Brain pericyte (primary cell): ENCODE data around the gene NDUFA11.
"Not testable (repeated sequence)": the region's sequence is repeated elsewhere in the genome, so short reads cannot be mapped to it uniquely, and the experiment has no call there.

Experiments
- DNase-seq: peaks from one replicate; pipeline ENCODE4 v3.0.0-alpha.2; 2012; ENCODE audit warnings: low read depth, low spot score

NDUFA11 gene

DNA sequence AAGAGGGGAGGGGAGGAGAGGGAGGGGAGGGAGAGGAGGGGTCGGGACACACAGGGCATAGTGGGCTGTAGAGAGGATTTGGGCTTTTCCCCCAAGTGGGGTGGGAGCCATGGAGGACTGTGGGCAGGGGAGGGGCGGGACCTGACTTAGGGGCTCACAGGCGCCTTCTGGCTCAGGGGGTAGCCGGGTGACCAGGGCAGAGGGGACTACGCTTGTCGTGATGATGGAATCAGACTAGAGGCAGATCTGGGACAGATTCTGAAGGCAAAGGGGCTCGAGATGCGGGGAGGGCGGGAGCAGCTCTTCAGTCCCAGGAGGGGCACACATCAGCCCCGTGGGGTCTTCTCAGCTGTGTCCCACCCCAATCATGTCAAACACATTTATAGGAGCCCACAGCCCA is 13.5 kb downstream of the NDUFA11 start:
- DNase-seq = no peak

DNA sequence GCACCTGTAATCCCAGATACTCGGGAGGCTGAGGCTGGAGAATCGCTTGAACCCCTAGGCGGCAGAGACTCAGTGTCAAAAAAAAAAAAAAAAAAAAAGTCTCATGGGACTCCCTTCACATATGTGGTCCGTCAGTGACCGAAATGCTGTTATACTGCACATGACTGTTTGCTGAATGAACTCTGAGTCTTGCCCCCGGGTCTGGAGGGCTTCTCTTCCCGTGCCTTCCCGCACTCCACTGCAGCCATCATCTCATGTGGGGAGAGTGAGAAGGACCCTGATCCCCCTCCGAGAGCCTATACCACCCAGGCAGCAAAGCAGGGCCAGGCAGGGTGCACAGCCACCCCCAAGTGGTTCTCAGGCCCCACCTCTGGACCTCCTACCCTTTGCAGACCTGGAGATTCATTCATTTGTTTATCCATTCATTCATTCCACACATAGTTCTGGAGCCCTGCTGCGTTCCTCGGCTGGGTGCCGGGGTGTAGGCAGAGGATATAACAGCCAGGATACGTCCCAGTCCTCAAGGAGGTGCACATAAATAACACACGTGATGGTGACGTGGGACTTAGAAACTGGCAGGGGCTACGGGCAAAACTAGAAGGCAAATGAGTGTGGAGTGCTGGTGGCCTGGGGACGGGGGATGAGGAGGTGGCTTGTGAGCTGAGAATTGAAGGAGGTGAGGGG is 14.2 kb downstream of the NDUFA11 start:
- no peak for DNase-seq

DNA sequence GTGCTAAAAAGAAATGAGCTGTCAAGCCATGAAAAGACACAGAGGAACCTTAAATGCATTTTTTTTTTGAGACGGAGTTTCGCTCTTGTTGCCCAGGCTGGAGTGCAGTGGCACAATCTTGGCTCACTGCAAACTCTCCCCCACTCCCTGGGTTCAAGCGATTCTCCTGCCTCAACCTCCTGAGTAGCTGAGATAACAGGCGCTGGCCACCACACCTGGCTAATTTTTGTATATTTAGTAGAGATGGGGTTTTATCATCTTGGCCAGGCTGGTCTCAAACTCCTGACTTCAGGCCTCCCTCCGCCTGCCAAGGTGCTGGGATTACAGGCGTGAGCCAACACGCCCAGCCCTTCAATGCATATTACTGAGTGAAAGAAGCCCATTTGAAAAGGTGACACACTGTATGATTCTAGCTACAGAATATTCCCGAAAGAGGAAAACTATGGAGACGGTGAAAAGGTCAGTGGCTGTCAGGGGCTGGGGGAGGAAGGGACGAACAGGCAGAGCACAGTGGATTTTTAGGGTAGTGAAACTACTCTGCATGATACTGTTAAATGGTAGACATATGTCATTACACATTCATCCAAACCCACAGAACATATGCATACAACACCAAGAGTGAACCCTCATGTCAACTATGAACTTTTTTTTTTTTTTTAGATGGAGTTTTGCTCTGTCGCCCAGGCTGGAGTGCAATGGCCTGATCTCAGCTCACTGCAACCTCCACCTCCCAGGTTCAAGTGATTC is 19.4 kb downstream of the NDUFA11 start:
- not testable (repeated sequence) for DNase-seq

DNA sequence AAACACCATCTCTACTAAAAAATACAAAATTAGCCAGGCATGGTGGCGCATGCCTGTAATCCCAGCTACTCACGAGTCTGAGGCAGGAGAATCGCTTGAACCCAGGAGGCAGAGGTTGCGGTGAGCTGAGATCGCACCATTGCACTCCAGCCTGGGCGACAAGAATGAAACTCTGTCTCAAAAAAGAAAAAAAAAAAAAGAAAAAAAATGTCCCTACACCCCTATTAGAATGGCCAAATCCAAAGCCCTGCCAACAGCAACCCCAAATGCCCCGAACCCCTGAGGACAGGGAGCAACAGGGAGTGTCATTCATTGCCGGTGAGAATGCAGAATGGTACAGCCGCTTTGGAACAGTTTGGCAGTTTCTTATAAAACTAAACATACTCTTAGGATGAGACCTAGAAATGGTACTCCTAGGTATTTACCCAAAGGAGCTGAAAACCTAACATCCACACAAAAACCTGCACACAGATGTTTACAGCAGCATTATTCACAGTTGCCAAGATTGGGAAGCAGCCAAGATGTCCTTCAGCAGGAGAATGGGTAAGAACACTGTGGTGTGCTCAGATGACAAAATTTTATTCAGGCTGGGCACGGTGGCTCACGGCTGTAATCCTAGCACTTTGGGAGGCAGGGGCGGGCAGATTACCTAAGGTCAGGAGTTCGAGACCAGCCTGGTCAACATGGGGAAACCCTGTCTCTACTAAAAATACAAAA is 20.3 kb downstream of the NDUFA11 start:
- DNase-seq = not testable (repeated sequence)

DNA sequence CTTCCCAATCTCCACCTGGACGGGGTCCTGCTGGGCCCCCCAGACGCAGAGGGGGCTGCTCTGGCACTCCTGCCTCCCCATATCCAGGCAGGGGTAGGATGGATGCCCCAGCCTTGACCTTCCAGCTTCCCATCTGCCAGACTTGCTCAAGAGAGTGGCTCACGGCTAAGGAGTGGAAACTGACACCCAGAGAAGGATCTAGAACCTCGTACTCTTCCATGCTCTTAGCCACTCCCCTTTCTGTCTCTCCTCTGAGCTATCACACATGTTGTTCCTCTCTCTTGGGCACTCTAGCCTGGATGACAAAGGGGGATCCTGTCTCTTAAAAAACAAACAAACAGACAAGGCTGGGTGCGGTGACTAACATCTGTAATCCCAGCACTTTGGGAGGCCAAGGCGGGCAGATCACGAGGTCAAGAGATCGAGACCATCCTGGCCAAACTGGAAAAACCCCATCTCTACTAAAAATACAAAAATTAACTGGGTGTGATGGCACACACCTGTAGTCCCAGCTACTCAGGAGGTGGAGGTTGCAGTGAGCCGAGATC is 21.1 kb downstream of the NDUFA11 start:
- no peak for DNase-seq

GRCh38 chr19:5881543-5882299 is 21.9 kb downstream of the NDUFA11 start:
- DNase-seq = no peak

DNA sequence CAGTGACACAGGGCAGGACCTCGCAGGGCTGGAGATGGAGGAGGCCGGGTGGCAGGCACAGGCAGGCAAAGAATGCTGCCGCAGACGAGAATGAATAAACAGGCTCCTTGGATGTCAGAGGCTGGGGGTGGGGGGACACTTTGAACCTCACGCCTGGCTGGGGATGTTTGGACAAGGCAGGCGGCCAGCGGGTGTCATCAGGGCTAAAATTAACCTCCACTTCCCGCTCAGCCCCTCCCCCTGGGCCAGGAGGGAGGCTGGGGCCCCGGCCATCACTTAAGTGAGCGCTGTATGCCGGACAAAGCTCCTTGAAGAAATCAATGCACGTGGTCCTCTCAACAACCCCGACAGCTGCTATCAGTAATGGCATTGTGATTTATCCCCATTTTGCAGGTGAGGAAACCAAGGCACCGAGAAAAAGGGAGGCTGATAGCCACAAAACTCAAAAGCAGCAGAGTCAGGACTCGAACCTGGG is 22.9 kb downstream of the NDUFA11 start:
- peak; percentile 48 for DNase-seq

DNA sequence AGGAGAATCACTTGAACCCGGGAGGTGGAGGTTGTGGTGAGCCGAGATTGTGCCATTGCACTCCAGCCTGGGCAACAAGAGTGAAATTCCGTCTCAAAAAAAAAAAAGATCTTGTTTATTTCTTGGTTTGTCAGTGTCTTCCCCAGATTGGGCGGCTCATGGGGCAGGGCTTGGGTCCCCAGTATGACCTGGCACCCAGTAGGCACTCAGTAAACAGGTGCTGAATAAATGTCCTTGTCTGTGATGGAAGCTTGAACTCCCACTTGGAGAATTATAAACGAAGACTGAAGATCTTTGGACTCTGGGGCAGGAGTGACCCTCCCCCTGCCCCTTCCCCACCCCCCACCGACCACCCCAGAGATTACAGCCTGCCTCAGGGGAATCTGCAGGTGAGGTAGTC is 23.4 kb downstream of the NDUFA11 start:
- no peak for DNase-seq

DNA sequence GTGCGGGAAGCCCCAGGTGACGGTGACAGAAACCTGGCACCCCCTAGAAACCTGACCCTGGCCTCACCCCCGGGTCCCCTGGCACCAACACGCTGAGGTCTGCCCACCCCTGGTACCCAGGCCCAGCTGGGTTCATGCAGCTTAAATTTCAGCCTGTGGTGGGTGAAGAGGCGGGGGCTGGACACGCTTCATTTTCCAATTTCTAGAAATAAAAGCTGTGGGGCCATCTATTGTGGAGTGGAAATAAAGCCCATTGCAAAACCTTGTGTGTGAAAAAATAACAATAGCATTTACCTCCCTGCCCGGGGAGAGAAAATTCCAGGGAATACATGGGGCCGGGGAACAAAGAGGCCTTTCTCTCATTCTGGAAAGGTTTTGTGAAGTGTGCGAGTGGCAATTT is 25.7 kb downstream of the NDUFA11 start:
- DNase-seq = no peak

- no peak for DNase-seq
These were observed 26.2 kb downstream of the NDUFA11 start for GRCh38 chr19:5877427-5877826.

- DNase-seq = not testable (repeated sequence)
These were observed 29.1 kb downstream of the NDUFA11 start for GRCh38 chr19:5874496-5874895.

DNA sequence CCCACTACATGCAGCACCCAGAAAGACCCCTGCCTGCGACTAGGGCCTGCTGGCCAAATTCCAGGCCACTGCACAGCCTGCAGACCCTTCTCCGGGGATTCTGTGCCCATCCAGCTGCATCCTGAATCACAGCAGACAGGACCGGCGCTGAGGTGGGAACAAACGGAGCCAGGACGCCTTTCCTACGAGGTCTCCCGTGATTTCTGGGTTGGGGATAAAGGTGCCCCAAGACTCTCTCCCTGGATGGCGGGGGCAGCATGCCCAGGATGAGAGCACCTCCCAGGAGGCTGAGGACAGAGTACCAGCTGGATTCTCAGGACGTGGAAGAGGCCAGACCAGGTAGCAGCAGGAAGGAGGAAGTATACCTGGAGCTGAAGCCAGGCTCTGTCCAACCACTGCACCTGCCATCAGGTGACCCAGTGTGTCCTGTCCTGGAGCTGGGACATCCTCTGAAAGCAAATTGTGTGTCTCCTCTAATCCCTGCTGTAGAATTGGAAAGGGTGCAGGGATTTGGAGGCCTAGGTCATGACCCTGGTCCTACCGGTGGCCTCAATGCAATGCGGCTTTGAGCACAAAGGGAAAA is 29.9 kb downstream of the NDUFA11 start:
- DNase-seq = no peak

GRCh38 chr19:5870986-5871394 is 32.6 kb downstream of the NDUFA11 start:
- no peak for DNase-seq

GRCh38 chr19:5867201-5868136 is 36.1 kb downstream of the NDUFA11 start:
- DNase-seq = no peak

DNA sequence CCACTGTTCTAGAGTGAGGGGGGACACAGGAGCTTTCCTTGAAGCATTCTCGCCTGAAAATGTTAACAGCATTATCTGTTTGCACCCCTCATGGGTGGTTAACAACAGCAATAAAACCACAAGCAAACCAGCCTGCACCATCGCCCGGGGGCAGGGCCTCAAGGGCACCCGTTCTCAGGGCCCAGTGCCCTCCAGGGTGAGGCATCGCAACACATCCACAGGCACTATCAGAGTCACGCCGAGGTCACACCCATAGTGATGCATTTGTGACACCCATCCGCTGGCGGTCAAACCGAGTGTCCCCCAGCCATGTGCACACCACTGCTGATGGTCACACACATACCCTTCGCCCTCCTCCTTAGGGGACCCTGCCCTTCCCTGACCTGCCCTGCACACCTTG is 37.8 kb downstream of the NDUFA11 start:
- DNase-seq = no peak

GRCh38 chr19:5864725-5865486 is 38.7 kb downstream of the NDUFA11 start:
- DNase-seq = no peak

- DNase-seq = no peak
These were observed 39.4 kb downstream of the NDUFA11 start for GRCh38 chr19:5864013-5864720.

DNA sequence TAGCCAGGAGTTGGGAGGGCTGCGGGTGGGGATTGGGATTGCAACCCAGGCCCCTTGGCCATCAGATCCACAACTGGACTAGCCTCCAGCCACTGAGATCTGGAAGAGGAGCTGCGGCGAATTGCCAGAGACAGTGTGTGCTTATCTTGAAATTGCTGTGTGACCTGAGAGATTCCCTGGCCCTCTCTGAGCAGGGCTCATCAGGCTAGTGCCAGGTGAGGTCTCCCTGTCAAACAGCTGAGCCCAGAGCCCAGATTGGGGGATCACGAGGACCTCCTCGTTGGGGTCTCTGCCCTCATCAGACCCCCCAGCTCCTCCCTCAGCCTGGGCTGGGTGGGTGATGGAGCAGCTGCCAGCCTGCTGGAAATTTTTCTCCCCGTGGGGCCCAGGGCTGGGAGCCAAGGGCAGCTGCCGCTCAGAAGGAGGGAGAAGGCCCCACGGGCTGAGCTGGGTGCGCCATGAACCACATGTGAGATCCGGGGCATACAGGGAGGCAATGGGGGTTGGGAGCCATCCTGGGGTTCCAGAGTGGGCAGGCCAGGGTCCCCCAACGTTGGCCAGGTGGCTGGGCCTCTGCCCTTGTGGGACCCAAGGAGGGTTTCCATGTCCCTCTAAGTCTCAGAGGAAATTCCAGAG is 40.4 kb downstream of the NDUFA11 start:
- DNase-seq = no peak
